GM21737 (cell line): ENCODE measurements around the gene CIB2.

Experiments
- ATAC-seq: cut with Tn5 transposase; IDR thresholded peaks from one replicate; pipeline ENCODE4 v1.9.1; 2021; ENCODE audit warnings: mild to moderate bottlenecking, moderate library complexity; ENCODE audit not compliant: unreplicated experiment

Gene CIB2

GRCh38 chr15:78087951-78088772 lies 43.1 kb downstream of the CIB2 start:
- no peak for ATAC-seq

DNA sequence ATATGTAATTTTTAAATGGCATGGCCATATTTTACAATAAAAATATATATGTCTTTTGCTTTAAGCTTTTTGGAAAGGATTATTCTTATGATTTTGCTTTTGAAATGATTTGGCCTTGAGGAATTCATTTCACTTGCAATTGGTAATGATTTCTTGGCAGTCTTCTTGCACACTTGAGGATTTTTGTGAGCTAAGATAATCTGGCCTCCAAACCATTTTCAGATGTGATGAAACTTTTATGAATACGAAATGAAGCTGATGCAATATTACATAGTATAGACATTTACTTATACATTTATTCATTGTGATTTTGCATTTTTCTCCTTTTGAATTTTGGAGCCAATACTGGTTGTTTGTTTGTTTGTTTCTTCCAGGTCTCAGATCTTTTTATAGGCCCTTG lies 45.3 kb downstream of the CIB2 start:
- ATAC-seq: no peak

DNA sequence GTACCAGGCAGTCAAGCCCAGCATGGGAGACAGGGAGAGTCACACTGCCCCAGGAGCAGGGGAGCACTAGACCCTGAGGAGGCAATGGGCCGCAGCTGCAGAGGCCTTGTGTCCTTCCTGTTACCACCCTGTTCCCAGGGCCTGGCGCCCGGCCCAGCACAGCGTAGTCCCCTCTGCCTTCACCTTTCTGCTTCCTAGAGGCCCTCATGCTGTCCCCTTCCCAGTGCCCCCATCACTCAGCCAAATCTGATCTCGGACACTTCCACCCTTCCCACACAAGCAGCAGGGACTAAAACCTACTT lies 46.8 kb downstream of the CIB2 start:
- no peak for ATAC-seq

DNA sequence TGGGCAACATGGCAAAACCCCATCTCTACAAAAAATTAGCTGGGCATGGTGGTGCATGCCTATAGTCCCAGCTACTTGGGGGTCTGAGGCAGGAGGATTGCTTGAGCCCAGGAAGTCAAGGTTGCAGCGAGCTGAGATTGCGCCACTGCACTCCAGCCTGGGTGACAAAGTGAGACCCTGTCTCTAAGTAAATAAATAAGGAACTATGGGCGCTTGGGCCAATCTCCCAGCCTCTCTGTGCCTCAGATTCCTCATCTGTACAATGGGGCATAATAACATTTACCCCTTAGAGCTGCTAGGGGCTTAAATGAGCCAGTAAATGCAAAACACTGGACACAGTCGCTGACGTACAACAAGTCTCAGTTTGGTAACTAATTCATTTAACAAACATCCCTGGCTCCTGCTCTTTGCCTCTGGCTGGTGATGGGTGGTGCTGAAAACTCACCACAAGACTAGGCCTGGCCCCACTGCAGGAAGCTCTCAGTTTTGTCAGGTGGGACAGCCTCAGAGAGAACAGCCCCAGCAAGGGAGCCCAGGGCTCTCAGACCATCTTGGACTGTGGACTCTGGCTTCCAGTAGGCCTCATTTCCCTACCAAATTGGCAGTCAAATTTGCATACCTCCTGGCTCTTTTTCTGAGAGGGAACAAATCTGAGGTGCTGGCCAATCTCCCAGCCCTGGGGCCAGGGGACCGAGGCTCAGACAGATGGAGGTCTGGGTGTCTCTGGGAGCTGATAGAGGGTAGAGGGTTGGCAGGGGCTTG lies 47.4 kb downstream of the CIB2 start:
- no peak for ATAC-seq

GRCh38 chr15:78083186-78083585 lies 48.1 kb downstream of the CIB2 start:
- no peak for ATAC-seq

GRCh38 chr15:78082743-78083110 lies 48.5 kb downstream of the CIB2 start:
- ATAC-seq: no peak

- no peak for ATAC-seq
Measured at GRCh38 chr15:78082106-78082742, 49.0 kb downstream of the CIB2 start.

DNA sequence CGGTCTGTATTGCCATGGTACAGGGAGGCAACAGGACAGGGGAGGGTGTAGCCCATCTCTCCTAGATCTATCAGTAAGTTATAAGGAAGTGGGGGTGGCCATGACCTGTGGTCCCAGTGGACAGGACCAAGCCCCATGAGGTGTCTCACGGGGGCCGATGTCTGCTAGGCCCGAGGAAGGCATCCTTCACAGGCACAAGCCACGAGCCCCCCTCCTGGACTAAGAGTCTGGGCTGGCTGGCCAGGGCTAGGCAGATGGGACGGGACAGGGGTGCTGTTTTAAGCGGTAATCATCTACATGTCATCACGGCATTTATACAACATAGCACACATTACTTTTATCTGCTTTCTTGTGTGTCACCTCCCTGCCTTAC lies 51.2 kb downstream of the CIB2 start:
- ATAC-seq: no peak

GRCh38 chr15:78079298-78080087 lies 51.8 kb downstream of the CIB2 start:
- ATAC-seq: no peak

DNA sequence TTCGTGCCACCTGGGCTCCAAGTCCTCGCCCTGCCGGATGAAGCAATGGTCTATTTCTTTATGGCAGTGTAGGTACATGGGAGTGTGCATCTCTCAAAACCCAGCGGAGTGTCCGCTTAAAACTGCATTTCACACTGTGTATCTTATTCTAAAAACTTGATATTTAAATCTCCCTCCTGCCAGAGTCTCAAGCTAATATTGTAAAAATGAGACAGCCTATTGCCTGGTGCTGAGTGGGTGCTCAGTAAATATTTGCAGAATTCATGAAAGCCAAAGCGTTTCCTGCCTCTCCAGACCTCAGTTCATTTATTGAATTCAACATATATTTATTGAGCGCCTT lies 53.4 kb downstream of the CIB2 start:
- ATAC-seq: no peak

DNA sequence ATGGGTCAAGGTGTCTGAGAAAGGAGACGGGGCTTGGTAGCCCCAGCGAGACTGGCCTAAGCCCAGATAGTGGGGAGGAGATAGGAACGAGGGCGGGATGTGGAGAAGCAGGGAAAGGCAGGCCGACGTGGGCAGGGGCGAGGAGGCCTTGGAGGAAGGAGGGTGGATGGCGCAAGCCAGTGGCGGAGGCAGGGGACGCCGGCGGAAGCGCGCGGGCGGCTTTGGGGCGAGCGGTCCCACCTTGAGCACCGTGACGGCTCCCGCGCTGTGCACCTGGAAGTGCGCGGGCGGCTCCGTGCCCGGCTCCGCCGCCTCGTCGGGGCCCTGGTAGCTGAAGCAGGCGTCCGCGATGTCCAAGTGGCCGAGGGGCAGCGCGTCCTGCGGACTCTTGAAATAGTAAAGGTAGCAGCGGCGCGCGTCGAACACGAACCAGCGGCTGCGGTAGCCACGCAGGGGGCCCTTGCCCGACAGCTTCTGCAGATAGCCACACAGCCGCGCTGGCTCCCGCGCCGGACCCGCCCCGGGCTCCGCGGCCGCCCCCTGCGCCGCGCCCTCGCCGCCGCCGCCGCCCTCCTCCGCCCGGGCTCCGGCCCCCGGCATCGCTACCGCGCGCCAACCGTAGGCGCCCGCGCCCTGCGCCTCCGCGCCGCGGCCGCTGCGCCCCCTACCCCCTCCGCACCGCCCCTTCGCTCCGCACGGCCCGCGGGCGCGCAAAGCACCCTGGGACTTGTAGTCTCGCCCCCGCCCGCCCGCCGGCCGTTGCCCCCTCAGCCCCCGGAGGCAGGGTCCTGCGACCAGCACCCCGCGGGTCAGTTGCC lies 54.0 kb downstream of the CIB2 start, which contains the start of gene TBC1D2B:
Gene TBC1D2B, minus strand, starts transcription at position 659 of the 818 bp plus-strand sequence. Its CDS starts 59 bp downstream, at position 600.
- ATAC-seq: peak; percentile 81

- no peak for ATAC-seq
Measured at GRCh38 chr15:78076231-78077052, 54.8 kb downstream of the CIB2 start.

GRCh38 chr15:78075490-78076230 lies 55.6 kb downstream of the CIB2 start:
- no peak for ATAC-seq

- ATAC-seq: no peak
Measured at GRCh38 chr15:78073046-78073787, 58.0 kb downstream of the CIB2 start.

GRCh38 chr15:78072080-78072892 lies 59.0 kb downstream of the CIB2 start:
- ATAC-seq: no peak

DNA sequence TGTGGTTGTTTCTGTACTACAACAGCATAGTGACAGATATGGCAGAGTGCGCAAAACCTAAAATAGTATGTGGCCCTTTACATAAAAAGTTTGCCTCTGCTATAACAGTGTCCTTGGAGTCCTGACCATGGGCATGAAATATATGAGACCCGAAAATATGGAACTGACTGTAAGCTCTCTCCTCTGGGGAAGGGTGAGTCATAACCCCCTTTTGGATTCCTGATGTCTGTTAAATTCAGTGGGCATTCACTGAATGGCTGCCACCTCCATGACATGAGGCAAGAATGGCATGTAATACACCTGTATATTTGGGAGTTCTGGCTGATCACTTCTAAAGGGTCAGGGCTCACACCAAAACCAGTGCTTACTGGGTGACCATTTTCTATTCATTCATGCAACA lies 59.9 kb downstream of the CIB2 start:
- ATAC-seq: no peak

- no peak for ATAC-seq
Measured at GRCh38 chr15:78070049-78070700, 61.1 kb downstream of the CIB2 start.
